Testis (tissue), 2 donors: ENCODE results near the gene NOP9.

Source experiments
- CTCF ChIP-seq, 3 experiments: fragments of 450-650 bp in 2 of 3; fragments of 200-600 bp in 1 of 3; sonication (generic) in 1 of 3; IDR thresholded peaks; one replicate each; pipeline ENCODE4 v1.5.1; 2016 to 2019; ENCODE audit warnings: antibody characterized with exemption in 3 of 3, mild to moderate bottlenecking in 2 of 3, moderate library complexity in 1 of 3
- POLR2A ChIP-seq: fragments of 450-650 bp; IDR thresholded peaks from one replicate; pipeline ENCODE4 v1.6.1; 2017; ENCODE audit warnings: antibody characterized with exemption, mild to moderate bottlenecking, moderate library complexity

- no peak for TF ChIP-seq POLR2A
- no peak for TF ChIP-seq CTCF (IDR thresholded peaks at IDR 0.05)
Observed at GRCh38 chr14:24269368-24269767, 30.3 kb upstream of the NOP9 start.
